Measurements from ENCODE around the gene LRRC2. TPM values are rescaled to one million over a fixed set of nuclear protein-coding genes. Genes with fewer than 3 reads are reported as not detected.

Gene LRRC2
- total RNA-seq, 1 experiment from 2014 or later: 2.6 TPM

DNA sequence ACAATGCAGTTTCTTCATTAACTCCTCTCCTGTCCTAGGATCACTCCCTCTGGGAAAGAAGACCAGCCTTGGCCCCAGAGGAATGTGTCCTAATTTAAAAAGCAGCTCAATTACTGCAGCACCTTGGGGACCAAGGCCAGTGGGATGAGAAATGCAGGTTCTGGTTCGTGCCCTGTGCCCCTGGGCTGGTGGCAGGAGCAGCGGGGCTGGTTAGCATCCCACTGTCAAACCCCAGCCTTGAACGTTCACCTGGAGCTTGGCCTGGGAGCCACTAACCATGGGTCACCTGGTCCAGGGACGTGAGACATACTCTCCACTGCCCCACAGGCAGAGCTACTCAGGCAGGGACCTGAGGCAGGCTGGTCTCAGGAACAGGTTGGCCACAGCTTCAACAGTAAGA, 76.7 kb downstream of the LRRC2 start:
- TF ChIP-seq, protein P1, sequence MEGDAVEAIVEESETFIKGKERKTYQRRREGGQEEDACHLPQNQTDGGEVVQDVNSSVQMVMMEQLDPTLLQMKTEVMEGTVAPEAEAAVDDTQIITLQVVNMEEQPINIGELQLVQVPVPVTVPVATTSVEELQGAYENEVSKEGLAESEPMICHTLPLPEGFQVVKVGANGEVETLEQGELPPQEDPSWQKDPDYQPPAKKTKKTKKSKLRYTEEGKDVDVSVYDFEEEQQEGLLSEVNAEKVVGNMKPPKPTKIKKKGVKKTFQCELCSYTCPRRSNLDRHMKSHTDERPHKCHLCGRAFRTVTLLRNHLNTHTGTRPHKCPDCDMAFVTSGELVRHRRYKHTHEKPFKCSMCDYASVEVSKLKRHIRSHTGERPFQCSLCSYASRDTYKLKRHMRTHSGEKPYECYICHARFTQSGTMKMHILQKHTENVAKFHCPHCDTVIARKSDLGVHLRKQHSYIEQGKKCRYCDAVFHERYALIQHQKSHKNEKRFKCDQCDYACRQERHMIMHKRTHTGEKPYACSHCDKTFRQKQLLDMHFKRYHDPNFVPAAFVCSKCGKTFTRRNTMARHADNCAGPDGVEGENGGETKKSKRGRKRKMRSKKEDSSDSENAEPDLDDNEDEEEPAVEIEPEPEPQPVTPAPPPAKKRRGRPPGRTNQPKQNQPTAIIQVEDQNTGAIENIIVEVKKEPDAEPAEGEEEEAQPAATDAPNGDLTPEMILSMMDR (conservative IDR thresholded peaks at IDR 0.05): no peak
- H3K9ac ChIP-seq (ENCODE audit: extremely low read depth, insufficient read length, low read length): no peak overlapping the region
- no peak overlapping the region for H2AFZ ChIP-seq (ENCODE audit: low read length)
- no peak overlapping the region for H3K4ac ChIP-seq (ENCODE audit: low read depth, low read length)
- Mint-ChIP-seq H3K36me3 (ENCODE audit: insufficient read depth in 1 of 3, low read depth in 3 of 3) (peaks cover 8 to 14% (median 8%) of the 10 kb centered on the region in 3 experiments), H3K27me3 (ENCODE audit: low read depth) (peaks cover 8% of the 10 kb centered on the region; the same call in 1 of the 2 replicates), H3K9me3 (peaks cover 13% of the 10 kb centered on the region in 2 experiments), H3K4me1 (peaks cover 22 to 23% of the 10 kb centered on the region in 2 experiments), H3K27ac (no peak overlapping the region), H3K4me3 (no peak overlapping the region; a peak in 1 of 5 replicates)
- no peaks in the 10 kb centered on the region for H3K23me2 ChIP-seq (ENCODE audit: insufficient read length, low read depth, low read length, poor library complexity, severe bottlenecking)
- H2BK120ac ChIP-seq (ENCODE audit: low read depth, low read length, poor library complexity, severe bottlenecking): no peak overlapping the region
- H4K5ac ChIP-seq (ENCODE audit: insufficient read length, low read depth, low read length): no peak overlapping the region
- no peak overlapping the region for H3T11ph ChIP-seq (ENCODE audit: low read length)
- no peak overlapping the region for H4K91ac ChIP-seq (ENCODE audit: insufficient read length, low read depth, low read length)
- H3K4me1 ChIP-seq (ENCODE audit: insufficient read depth, low read length): no peaks in the 10 kb centered on the region
- no peak overlapping the region for H2AK5ac ChIP-seq (ENCODE audit: insufficient read length, low read length)
- H3K79me2 ChIP-seq (ENCODE audit: insufficient read depth, low read length): no peaks in the 10 kb centered on the region
- H2BK20ac ChIP-seq (ENCODE audit: low read depth, low read length, poor library complexity, severe bottlenecking): no peak overlapping the region
- H3K23ac ChIP-seq (ENCODE audit: insufficient read length, low read depth, low read length): no peak overlapping the region
- H2BK15ac ChIP-seq (ENCODE audit: low read depth, low read length): no peak overlapping the region
- H3K4me2 ChIP-seq (ENCODE audit: insufficient read depth, insufficient read length, low read length): no peak overlapping the region
- no peak overlapping the region for H4K8ac ChIP-seq (replicated peaks; ENCODE audit: insufficient read length, low read depth, low read length)
- H4K20me1 ChIP-seq (ENCODE audit: control insufficient read depth, insufficient read depth, insufficient read length): no peaks in the 10 kb centered on the region
- H3K27ac ChIP-seq (ENCODE audit: insufficient read length, low read depth, low read length): no peak overlapping the region
- no peak overlapping the region for H2BK12ac ChIP-seq (ENCODE audit: insufficient read length, low read depth, low read length)
- no peak overlapping the region for H3K56ac ChIP-seq (ENCODE audit: insufficient read length, low read depth, low read length)
- no peak overlapping the region for H2BK5ac ChIP-seq (ENCODE audit: insufficient read length, low read length)
- H3K27me3 ChIP-seq (ENCODE audit: insufficient read depth, low read length): no peaks in the 10 kb centered on the region; the same call in 1 of the 2 replicates
- no peaks in the 10 kb centered on the region for H3K79me1 ChIP-seq (ENCODE audit: insufficient read depth, low read depth, low read length, poor library complexity, severe bottlenecking)
- no peak overlapping the region for H3K14ac ChIP-seq (ENCODE audit: insufficient read depth, low read length)
- DNase-seq: peak; percentile 8
- no peaks in the 10 kb centered on the region for H3K9me3 ChIP-seq (ENCODE audit: control insufficient read depth, low read depth, low read length)
- no CpG with 5 or more reads among the region's 4 CpGs for WGBS (ENCODE audit: extremely low coverage, insufficient read length, low lambda C conversion rate)
- no peak overlapping the region for H3K18ac ChIP-seq (ENCODE audit: insufficient read length, low read depth, low read length)
